H1 (cell line): ENCODE results near the gene PGK1.

Source experiments
- CTCF ChIP-seq, 3 experiments: IDR thresholded peaks; 1 replicate in 2 of 3; 2 replicates in 1 of 3; pipeline versions ENCODE4 v1.5.1 to v1.6.1; 2011; ENCODE audit warnings: low read length in 3 of 3, mild to moderate bottlenecking in 3 of 3, inconsistent platforms in 2 of 3, low read depth in 1 of 3, moderate library complexity in 1 of 3; ENCODE audit not compliant: insufficient read depth in 1 of 3; ENCODE audit errors: control extremely low read depth in 1 of 3
- EP300 ChIP-seq, 2 experiments: IDR thresholded peaks; 1 replicate in 1 of 2; 2 replicates in 1 of 2; pipeline ENCODE4 v1.6.1; 2011 to 2012; ENCODE audit warnings: low read depth in 2 of 2, low read length in 2 of 2, mild to moderate bottlenecking in 2 of 2, borderline replicate concordance in 1 of 2, inconsistent platforms in 1 of 2, moderate library complexity in 1 of 2
- EZH2 ChIP-seq: fragments of 200-600 bp; sonication (generic); IDR thresholded peaks from 2 replicates; pipeline ENCODE4 v1.7.1; 2012; ENCODE audit warnings: low read depth, mild to moderate bottlenecking, moderate library complexity, low read length, inconsistent platforms; ENCODE audit not compliant: severe bottlenecking
- FOSL1 ChIP-seq: IDR thresholded peaks from 2 replicates; pipeline ENCODE4 v1.6.1; 2011; ENCODE audit warnings: mild to moderate bottlenecking, low read depth, low read length, moderate library complexity; ENCODE audit not compliant: insufficient read depth
- GABPA ChIP-seq: IDR thresholded peaks from 2 replicates; pipeline ENCODE4 v1.6.1; 2011; ENCODE audit warnings: mild to moderate bottlenecking, low read length, moderate library complexity, borderline replicate concordance; ENCODE audit not compliant: insufficient read depth
- JUN ChIP-seq: IDR thresholded peaks from 2 replicates; pipeline ENCODE4 v1.6.1; 2011; ENCODE audit warnings: low read depth, mild to moderate bottlenecking, improper control_type of control experiment, low read length
- KDM5A ChIP-seq: fragments of 200-600 bp; IDR thresholded peaks from 2 replicates; pipeline ENCODE4 v1.7.1; 2012; ENCODE audit warnings: mild to moderate bottlenecking, low read length, inconsistent platforms, mixed read lengths
- POLR2A ChIP-seq, 2 experiments: IDR thresholded peaks; 1 replicate in 1 of 2; 2 replicates in 1 of 2; pipeline ENCODE4 v1.6.1; 2011; ENCODE audit warnings: low read depth in 2 of 2, low read length in 2 of 2, mild to moderate bottlenecking in 2 of 2; ENCODE audit errors: control extremely low read depth in 1 of 2
- TEAD4 ChIP-seq: IDR thresholded peaks from 2 replicates; pipeline ENCODE4 v1.6.1; 2012; ENCODE audit warnings: low read depth, low read length, inconsistent platforms, mixed read lengths

- TF ChIP-seq TEAD4 (no peak), CTCF (IDR thresholded peaks at IDR 0.05; ENCODE audit: control extremely low read depth in 1 of 3, insufficient read depth in 1 of 3, low read depth in 1 of 3, low read length in 3 of 3) (no peak), EZH2 (no peak), POLR2A (IDR thresholded peaks at IDR 0.05; ENCODE audit: control extremely low read depth in 1 of 2, low read depth in 2 of 2, low read length in 2 of 2) (no peak), JUN (no peak), GABPA (no peak), EP300 (IDR thresholded peaks at IDR 0.05; ENCODE audit: borderline replicate concordance in 1 of 2, low read depth in 2 of 2, low read length in 2 of 2) (no peak), KDM5A (no peak), FOSL1 (no peak)
These were observed 27.1 kb downstream of the PGK1 start for GRCh38 chrX:78131117-78131516.
